ENCODE measurements around the gene FNDC3A.

FNDC3A gene, protein sequence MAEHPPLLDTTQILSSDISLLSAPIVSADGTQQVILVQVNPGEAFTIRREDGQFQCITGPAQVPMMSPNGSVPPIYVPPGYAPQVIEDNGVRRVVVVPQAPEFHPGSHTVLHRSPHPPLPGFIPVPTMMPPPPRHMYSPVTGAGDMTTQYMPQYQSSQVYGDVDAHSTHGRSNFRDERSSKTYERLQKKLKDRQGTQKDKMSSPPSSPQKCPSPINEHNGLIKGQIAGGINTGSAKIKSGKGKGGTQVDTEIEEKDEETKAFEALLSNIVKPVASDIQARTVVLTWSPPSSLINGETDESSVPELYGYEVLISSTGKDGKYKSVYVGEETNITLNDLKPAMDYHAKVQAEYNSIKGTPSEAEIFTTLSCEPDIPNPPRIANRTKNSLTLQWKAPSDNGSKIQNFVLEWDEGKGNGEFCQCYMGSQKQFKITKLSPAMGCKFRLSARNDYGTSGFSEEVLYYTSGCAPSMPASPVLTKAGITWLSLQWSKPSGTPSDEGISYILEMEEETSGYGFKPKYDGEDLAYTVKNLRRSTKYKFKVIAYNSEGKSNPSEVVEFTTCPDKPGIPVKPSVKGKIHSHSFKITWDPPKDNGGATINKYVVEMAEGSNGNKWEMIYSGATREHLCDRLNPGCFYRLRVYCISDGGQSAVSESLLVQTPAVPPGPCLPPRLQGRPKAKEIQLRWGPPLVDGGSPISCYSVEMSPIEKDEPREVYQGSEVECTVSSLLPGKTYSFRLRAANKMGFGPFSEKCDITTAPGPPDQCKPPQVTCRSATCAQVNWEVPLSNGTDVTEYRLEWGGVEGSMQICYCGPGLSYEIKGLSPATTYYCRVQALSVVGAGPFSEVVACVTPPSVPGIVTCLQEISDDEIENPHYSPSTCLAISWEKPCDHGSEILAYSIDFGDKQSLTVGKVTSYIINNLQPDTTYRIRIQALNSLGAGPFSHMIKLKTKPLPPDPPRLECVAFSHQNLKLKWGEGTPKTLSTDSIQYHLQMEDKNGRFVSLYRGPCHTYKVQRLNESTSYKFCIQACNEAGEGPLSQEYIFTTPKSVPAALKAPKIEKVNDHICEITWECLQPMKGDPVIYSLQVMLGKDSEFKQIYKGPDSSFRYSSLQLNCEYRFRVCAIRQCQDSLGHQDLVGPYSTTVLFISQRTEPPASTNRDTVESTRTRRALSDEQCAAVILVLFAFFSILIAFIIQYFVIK

DNA sequence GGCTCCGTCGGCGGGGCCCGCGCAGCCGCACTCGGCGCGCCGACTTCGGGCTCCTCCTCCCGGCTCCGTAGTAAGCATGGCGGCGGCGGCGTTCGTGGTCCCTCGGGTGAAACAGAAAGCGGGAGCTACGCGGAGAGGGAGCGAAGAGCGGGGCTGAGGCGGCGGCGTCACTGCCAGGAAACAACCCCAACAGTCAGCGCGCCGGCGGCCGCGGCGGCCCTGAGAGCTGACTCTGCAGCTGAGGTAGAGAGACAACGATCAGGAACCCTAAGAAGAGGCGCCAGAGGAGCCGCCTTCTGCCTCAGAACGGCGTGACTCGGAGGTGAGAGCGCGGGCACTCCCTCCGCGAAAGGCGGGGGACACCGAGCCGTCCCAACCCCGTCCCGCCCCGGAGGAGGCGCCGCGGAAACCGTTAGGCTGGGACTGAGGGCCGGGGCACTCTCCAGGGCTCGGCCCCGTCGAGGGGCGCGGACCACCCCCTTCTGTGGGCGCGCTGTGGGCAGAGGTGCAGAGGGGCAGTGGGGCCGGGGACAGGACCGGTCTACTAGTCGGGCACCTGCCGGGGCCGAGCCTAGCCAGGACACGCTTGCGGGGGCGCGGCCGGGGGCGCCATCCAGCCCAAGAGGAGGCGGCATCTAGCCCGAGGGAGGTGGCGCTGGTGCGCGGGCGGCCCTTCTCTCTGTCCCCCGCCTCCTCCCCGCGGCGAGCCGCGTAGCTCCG, at the start of gene FNDC3A:
TSS of gene FNDC3A (plus strand) at position 57 of the 720 bp plus-strand sequence. CDS start 30,279 bp downstream, outside the sequence.
- peak; percentile 72 to 74 for DNase-seq (ENCODE audit: low read depth in 2 of 2)

DNA sequence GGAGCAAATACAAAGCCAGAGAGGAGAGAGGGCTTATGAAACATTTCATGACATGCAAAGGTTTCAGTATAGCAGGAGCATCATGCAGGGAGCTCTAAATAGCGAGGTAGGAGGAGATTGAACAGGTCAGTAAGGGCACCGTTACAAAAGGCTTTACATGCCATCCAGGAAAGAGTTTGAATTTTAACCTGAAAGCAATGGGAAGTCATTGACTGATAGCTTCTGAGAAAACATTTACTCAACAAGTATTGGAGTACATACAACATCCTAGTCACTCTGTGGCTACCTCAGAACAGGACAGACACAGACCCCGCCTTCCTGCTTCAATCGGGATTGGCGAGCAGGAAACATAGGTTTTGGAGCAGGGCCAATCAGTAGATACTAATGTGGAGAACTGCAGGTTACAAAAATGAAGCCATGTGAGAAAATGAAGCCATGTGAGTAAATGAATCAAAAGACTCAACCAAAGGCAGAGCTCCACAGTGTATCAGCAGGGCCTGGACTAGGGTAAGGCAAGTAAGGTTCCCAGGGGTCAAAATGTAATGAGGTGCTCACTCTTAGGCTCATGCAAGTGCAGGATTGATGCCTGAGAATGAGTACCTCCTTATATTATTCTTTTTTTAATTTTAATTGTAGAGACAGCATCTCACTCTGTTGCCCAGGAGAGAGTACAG, 46.8 kb upstream of the FNDC3A start:
- no peak for DNase-seq (ENCODE audit: low read depth in 2 of 2)

DNA sequence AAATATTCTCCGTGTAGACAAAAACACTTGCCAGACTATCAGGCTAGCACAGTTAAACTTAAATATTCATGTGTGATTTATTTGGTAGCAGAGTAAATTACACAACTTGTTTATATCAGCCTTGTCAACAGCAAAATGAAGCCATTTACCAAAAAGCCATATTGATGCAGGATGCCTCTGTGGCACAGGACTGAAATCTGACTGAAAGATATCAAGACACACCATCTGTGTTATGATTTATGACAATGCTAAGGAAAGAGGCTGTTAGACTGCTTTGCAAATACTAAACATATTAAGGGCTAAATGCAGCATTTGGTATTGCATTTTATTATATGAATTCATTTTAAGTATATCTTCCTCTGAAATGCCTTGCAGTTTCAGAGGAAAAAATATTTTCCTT, 44.8 kb upstream of the FNDC3A start:
- no peak for DNase-seq (ENCODE audit: low read depth in 2 of 2)

DNA sequence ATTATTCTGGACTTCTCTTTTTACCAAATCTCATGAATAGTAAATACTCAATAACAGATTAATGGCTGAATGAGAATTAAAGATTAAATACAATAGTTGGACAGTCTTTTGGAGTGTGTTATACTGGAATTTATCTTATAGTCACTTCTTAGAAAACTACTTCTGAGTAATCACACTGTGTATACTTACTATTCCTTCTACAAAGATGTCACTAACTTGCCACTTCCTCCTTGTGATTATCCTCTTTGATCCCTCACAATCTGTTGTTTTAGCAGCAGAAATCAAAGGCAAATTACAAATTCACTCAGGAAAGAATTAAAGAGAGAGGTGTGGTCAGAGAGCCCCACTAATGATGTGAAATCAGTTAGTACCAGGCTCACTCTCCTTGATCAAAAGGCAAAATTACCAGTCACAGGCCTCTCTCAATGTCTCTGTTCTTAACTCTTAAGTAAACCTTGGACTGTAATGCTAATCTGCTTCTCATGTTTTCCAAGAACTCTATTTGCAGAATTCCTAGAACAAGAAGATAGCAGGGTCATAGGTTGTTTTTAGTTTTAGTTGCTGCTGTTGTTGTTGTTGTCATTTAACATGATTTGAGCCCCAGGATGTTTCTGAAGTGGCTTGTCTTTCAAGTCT, 37.3 kb upstream of the FNDC3A start:
- no peak for DNase-seq (ENCODE audit: low read depth in 2 of 2)

DNA sequence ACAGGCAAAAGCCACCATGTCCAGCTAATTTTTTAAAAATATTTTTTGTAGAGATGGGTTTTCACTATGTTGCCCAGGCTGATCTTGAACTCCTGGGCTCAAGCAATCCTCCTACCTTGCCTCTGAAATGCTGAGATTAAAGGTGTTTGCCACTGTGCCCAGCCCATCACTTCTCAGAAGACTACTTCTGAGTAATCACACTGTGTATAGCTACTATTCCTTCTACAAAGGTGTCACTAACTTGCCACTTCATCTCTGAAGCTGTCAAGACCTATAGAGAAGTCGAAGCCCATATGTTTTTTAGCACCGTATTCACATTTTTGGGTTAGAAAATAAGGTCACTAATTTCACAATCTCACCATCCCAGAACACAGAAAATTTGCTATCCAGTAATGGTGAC, 36.0 kb upstream of the FNDC3A start:
- no peak for DNase-seq (ENCODE audit: low read depth in 2 of 2)

DNA sequence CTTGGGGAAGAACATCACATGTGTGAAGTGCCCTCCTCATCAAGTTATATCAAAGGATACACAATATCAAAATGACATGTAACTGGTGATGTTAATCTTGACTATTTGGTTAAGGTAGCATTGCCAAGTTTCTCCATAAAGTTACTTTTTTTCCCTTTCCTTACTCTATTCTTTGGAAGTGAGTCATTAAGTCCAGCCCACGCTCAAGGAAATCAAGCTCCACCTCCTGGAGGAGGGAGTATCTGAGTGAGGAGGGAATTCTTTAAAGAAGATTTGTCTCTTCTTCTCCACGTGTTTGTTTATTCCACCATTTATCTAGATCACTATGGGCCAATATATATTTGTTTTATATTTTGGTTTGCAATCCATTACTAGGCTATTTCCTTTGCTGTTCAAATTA, 33.6 kb upstream of the FNDC3A start:
- DNase-seq (ENCODE audit: low read depth in 2 of 2) = no peak

DNA sequence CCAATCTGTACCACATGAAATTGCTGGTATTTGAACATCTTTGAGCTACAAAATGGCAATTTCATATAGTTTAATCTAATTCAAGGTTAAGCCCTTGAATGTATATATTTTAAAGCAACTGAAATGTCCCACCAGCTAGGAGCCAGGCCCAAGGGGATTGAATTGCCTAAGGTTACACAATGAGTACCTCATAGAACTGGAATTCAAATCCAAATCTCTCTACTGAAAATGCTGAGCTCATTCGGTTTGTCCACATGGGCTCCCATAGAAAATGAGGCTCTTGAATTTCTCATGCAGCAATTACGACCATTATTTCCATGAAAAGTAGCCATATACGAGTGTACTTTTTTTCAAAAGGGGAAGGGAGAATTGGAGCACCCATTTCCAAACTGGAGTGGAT, 31.5 kb upstream of the FNDC3A start:
- no peak for DNase-seq (ENCODE audit: low read depth in 2 of 2)

DNA sequence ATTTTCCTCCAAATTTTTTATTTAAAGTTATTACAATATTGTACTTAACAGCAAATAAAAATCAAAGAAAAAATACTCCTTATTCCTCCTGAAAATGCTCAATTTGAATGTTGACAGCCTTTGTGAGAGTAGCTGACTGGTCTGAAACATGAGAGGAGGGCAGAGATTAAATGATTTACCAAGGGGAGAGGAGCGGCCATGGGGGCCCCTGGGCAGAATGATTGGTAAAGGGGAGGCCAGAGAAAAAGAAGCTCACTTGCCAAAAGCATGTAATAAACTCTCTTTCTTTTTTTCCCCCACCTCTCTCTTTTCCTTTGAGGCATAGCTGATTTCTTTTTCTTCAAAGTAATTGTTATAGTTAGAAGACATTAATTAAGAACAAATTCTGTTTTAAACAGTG, 30.1 kb upstream of the FNDC3A start:
- no peak for DNase-seq (ENCODE audit: low read depth in 2 of 2)

DNA sequence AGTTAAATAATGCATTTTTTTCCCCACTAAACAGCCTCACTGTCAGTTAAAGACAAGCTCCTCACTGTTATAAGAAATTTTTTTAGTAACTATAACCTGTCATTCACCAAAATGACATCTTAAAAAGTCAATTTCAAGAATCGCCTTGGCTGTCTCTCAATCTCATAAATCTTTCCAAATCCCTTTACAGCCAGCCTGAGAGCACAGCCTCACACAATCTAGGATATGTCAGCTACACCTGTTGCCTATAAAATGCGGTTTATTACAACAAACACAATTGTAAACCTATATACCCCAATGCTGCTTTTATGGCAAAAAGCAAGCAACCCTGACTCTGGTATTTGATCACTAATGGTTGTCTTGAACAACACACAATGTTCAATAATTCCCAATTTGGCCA, 29.5 kb upstream of the FNDC3A start:
- DNase-seq (ENCODE audit: low read depth in 2 of 2) = no peak

DNA sequence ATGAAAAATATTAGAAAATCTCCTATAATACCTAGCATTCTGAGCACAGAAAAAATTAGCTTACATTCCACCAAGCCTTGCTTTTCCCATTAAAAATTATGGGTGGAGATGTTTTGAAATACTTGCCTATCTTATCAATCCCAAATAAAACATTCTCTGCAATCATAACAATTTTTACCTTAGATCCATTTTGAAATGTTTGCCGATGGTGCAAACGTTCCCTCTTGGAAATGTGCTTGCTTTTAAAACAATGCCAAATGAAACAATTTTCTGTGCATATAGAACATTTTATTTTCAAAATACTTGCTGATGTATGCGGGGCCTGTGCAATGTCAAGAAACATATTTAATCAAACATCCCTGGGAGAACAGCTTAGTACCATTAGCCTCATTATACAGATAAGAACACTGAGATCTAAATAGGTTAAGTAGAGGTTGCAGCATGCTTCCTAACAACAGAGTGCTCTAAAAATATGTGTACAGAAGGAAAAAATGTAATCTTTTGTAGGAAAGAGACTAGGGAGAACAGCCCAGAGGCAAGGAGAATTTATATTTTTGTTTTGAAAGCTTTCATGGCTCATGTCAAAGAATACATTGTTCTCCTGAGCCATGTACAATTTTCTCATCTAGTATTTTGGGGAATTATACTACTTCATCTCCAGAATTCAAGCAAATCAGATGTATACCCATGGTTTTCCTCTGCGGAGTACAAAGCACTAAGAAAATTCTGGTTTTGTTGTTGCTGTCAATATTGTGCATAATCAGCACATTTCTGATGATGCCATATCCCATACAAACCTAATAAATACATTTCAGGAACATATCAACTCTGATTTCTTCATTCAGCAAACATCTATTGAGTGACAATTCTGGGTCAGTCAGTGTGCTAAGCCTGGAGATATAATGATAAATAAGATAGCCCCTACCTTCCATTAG, 25.9 kb upstream of the FNDC3A start:
- DNase-seq (ENCODE audit: low read depth in 2 of 2) = no peak

DNA sequence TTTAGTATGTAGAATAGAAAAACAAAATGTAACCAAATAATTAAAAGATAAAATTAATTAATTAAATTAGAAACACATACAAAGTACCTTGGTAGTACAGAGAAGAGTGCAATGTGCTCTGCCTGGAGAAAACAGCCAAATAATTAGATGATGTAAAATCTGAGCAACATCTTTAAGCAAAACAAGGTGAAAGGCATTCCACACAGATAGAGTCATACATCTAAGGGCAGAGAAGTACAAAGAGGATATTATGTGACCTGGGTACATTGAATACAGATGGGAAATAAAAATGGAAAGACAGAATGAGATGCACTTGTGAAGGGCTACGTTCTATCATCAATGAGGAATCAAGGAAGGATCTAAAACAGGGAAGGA, 25.2 kb upstream of the FNDC3A start:
- DNase-seq (ENCODE audit: low read depth in 2 of 2) = no peak

DNA sequence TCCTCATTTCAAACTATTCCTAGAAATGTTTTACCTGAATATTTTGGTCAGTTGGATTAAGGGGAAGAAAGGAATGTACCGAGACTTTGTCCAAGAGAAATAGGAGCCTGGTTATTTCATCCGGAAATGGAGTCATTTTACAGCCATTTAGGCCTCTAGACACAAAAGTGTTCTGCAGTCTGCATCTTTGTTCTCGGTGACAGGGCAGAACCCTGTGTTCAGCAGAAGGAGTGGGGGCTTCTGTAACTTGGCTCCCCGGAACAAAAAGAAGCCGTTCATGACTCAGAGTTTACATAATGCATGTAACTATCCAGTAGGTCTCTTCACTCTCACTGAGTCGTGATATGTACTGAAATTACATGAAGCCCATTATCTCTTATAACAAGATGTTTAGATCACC, 21.6 kb upstream of the FNDC3A start:
- no peak for DNase-seq (ENCODE audit: low read depth in 2 of 2)

DNA sequence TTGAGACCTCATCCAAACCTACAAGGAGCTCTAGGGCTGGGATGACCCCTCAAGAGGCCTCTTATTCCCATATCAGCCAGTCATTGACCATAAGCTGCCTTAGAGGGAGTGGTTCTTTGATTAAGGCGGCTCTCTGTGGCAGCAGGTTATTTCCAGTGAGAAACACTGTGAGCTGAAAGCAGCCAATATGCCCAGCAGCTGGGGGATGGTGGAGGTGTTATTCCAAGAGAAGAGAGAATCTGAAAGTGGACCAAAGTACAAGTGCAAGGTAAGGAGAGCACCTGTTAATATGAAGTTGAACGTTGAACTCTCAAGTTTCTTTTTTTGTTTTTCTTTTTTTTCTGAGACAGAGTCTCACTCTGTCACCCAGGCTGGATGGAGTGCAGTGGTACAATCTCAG, 20.2 kb upstream of the FNDC3A start:
- no peak for DNase-seq (ENCODE audit: low read depth in 2 of 2)

DNA sequence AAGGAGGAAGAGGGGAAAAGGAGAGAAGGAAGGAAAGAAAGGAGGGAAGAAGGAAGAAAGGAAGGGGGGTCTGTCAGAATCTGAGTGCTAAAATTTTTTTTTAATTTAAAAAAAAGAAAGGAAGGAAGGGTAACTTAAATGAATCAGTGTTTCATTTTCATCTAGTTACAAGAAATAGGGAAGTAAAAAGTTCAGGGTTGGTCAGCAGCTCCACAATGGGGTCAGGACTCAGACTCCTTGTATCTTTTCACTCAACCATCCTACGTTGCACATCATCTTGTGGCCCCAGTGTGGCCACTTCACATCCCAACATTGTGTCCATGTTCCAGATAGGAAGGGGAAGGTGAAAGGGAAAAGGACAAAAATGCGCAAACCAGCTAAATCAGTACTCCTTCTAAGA, 14.3 kb upstream of the FNDC3A start:
- DNase-seq (ENCODE audit: low read depth in 2 of 2) = no peak

DNA sequence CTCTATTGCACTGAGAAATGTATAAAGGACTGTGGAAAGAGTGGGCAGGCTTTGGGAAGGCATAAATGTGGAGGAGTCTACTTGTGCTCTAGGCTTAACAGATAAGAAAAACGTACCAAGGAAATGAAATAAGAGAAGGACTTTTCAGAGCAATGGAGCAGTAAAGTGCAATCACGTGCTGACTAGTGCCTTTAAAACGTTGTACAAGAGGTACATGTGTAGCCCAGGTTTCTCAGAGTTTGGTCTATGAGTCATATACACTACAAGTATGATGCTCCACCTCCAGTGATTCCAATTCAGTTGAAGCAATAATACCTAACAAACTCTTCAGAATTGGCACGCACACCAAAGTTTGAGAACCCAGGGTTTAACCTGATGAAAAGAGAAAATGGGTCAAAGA, 13.4 kb upstream of the FNDC3A start:
- DNase-seq (ENCODE audit: low read depth in 2 of 2) = no peak

DNA sequence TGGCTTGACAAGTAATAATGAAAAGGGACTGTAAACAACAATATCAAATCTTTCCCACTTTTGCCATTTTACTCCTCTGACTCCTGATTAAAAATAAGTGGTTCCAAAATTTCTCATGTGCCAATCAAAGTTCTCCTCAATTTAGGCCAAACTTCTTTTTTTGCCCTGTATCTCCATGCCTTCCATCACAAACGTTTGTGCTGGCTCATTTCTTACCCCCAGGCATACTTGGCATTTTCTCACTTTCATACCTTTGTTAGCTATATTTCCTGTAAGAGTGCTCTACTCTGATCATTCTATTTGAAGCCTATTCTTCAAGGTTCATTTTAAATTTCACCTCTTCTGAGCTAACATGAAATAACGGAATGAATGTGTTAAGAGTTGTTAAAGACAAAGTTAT, 10.0 kb upstream of the FNDC3A start:
- no peak for DNase-seq (ENCODE audit: low read depth in 2 of 2)

DNA sequence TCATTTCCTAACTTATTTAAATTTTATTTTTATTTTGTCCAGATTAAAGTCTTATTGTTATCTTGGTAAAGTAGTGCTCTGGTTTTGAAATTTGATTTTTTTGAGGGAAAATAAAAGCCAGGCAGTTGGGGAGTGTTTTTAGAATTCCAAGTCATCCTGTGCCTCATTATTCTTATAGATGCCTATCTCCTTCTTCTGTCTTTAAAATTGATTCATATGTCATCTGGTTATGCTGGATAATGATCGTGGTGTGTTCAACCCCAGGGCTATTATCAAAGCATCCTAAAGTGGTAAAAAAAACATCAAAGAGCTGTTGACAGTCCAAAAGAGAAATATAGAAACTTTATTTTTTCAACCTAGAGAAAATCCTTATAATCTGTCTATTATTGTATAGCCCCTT, 6.0 kb upstream of the FNDC3A start:
- DNase-seq (ENCODE audit: low read depth in 2 of 2) = no peak

DNA sequence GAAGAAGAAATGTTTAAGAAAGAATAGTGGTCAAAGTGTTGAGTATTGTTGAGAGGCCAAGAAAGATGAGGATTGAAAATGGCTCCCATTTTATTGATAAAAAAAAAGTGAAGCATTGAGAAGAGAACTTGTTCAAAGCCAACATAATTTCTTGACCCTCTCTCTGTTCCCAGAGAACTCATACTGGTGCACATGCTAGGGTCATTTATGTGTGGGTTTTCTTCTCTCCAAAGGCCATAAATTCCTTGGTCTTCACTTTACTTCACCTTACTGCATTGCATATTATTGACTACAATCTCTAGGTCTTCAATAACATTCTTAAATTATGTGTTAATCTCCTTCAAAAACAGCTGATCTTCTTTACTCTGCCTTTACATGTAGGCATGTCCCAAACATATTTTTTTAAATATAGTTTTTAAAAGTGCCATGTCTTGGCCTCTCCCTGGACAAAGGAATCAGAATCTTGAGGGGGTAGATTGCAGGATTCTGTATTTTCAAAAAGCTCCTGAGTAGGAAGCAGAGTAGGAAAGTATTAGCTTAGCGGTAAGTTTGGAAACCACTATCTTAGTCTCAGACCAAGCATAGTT, 1.8 kb upstream of the FNDC3A start:
- DNase-seq (ENCODE audit: low read depth in 2 of 2) = no peak
